ENCODE results near the gene SEL1L2. TPM values are rescaled to one million over a fixed set of nuclear protein-coding genes. Genes with fewer than 3 reads are reported as not detected.

The SEL1L2 gene
- total RNA-seq, 1 experiment from 2014 or later = not detected

DNA sequence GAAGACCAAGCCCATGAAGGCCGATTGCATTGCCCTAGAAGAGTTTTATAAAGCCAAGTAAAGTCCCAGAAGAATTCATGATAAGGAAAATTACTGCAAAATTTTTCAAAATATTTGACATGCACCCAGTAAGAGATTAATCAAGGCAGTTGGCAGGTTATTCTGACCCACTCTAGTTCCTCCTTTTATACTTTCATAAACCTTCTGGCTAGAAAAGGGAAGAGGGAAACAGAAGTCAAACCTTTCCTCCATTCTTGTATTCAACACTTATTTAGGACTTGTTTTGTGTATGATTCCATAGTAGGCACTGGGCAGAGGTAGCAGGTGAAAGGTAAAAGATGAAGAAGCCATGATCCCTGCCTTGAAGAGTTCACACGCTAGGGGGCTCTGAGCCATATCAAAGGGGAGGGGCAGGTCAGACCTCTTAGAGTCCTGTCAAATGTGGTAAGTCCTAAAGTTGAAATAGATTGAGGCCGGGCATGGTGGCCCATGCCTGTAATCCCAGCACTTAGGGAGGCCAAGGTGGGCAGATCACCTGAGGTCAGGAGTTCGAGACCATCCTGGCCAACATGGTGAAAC, 120.2 kb downstream of the SEL1L2 start:
- ChIA-PET POLR2A (no interaction called here), CTCF (no interaction called here)
- TF ChIP-seq, protein P1, sequence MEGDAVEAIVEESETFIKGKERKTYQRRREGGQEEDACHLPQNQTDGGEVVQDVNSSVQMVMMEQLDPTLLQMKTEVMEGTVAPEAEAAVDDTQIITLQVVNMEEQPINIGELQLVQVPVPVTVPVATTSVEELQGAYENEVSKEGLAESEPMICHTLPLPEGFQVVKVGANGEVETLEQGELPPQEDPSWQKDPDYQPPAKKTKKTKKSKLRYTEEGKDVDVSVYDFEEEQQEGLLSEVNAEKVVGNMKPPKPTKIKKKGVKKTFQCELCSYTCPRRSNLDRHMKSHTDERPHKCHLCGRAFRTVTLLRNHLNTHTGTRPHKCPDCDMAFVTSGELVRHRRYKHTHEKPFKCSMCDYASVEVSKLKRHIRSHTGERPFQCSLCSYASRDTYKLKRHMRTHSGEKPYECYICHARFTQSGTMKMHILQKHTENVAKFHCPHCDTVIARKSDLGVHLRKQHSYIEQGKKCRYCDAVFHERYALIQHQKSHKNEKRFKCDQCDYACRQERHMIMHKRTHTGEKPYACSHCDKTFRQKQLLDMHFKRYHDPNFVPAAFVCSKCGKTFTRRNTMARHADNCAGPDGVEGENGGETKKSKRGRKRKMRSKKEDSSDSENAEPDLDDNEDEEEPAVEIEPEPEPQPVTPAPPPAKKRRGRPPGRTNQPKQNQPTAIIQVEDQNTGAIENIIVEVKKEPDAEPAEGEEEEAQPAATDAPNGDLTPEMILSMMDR (IDR thresholded peaks at IDR 0.05; ENCODE audit: insufficient read depth in 1 of 2, low read depth in 1 of 2, low read length in 1 of 2, severe bottlenecking in 1 of 2, unreplicated experiment in 1 of 2) = no peak
- Mint-ChIP-seq H3K9me3 (ENCODE audit: unreplicated experiment) (no peaks in the 10 kb centered on the region), H3K4me3 (ENCODE audit: unreplicated experiment) (no peak overlapping the region), H3K4me1 (ENCODE audit: low read depth, unreplicated experiment) (peaks cover 6% of the 10 kb centered on the region), H3K36me3 (ENCODE audit: insufficient read depth, unreplicated experiment) (no peaks in the 10 kb centered on the region), H3K27me3 (ENCODE audit: insufficient read depth, unreplicated experiment) (peaks cover 12% of the 10 kb centered on the region), H3K27ac (ENCODE audit: unreplicated experiment) (no peak overlapping the region)
- DNase-seq = no peak
- no TSS peak for BruUV-seq (replicated peaks)
- Histone ChIP-seq H3K4me1 (no peaks in the 10 kb centered on the region), H3K9me3 (no peaks in the 10 kb centered on the region), H3K4me3 (ENCODE audit: low read depth, low read length) (no peak overlapping the region), H3K36me3 (ENCODE audit: control insufficient read depth, insufficient read depth, low read length) (no peaks in the 10 kb centered on the region), H3K27me3 (replicated peaks; ENCODE audit: control insufficient read depth, insufficient read depth, low read length) (no peaks in the 10 kb centered on the region)
- intact Hi-C loops (cut with micrococcal nuclease; ENCODE audit: unreplicated experiment) = loop anchor here (1.0 kb wide), 1 partner anchor 45 kb away; no protein-coding TSS in a partner anchor

DNA sequence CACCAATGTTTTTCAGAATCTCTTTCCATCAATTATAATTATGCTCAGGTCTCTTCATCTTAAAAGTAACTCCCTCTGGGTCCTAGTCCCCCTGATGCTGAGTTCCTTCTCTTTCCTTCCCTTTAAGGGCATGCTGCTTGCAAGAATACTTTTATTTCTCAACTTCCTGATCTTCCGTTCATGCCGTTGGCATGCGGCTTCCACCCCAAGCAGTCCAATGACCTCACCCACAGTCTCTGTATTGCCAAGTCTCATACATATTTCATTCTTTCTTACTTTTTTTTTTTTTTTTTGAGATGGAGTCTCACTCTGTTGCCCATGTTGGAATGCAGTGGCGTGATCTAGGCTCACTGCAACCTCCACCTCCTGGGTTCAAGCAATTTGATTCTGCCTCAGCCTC, 122.1 kb downstream of the SEL1L2 start:
- Mint-ChIP-seq H3K27me3 (ENCODE audit: insufficient read depth, unreplicated experiment) (peaks cover 9% of the 10 kb centered on the region), H3K27ac (ENCODE audit: unreplicated experiment) (no peak overlapping the region), H3K4me3 (ENCODE audit: unreplicated experiment) (no peak overlapping the region), H3K9me3 (ENCODE audit: unreplicated experiment) (no peaks in the 10 kb centered on the region), H3K36me3 (ENCODE audit: insufficient read depth, unreplicated experiment) (no peaks in the 10 kb centered on the region), H3K4me1 (ENCODE audit: low read depth, unreplicated experiment) (no peaks in the 10 kb centered on the region)
- POLR2A ChIA-PET = no interaction called here
- H3K9me3 ChIP-seq = no peaks in the 10 kb centered on the region
- no peaks in the 10 kb centered on the region for H3K27me3 ChIP-seq (replicated peaks; ENCODE audit: control insufficient read depth, insufficient read depth, low read length)
- intact Hi-C loops (cut with micrococcal nuclease; ENCODE audit: unreplicated experiment) = no loop called here
- CTCF ChIA-PET = no interaction called here
- BruUV-seq (replicated peaks) = no TSS peak
- no peaks in the 10 kb centered on the region for H3K4me1 ChIP-seq
- no peaks in the 10 kb centered on the region for H3K36me3 ChIP-seq (ENCODE audit: control insufficient read depth, insufficient read depth, low read length)
- TF ChIP-seq, protein P1 (IDR thresholded peaks at IDR 0.05; ENCODE audit: insufficient read depth in 1 of 2, low read depth in 1 of 2, low read length in 1 of 2, severe bottlenecking in 1 of 2, unreplicated experiment in 1 of 2) = no peak
- H3K4me3 ChIP-seq (ENCODE audit: low read depth, low read length) = no peak overlapping the region
- no peak for DNase-seq

DNA sequence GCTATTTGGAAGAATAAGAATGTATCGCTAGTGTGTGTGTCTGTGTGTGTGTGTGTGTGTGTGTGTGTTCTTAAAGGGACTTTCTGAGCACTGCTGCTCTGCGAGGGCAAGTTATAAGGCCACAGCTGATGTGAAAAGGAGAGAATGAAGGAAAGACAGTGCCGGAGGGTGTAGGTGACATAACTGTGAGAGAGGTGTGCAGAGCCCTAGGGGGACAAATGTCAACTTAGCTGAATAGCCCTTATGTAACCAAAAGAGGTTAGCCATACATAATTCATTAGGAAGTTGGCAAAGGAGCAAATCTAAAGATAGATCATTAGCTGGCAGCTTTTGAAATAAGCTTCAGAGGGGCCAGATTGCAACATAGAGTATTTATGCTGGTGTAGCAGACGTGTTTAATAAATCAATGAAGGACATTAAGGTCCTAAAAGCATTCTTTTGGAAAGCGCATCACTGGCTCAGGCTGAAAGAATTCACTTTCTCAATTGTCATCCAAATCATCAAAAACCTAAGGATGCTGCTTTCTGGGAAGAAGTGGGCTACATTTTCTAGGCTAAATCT, 124.5 kb downstream of the SEL1L2 start:
- POLR2A ChIA-PET = no interaction called here
- Histone ChIP-seq H3K9me3 (no peaks in the 10 kb centered on the region), H3K36me3 (ENCODE audit: control insufficient read depth, insufficient read depth, low read length) (no peaks in the 10 kb centered on the region), H3K27me3 (replicated peaks; ENCODE audit: control insufficient read depth, insufficient read depth, low read length) (no peaks in the 10 kb centered on the region; the same call in 1 of the 2 replicates), H3K4me3 (ENCODE audit: low read depth, low read length) (no peak overlapping the region), H3K4me1 (no peaks in the 10 kb centered on the region)
- peaks cover 7% of the 10 kb centered on the region for H3K27me3 Mint-ChIP-seq (ENCODE audit: insufficient read depth, unreplicated experiment)
- intact Hi-C loops (cut with micrococcal nuclease; ENCODE audit: unreplicated experiment) = no loop called here
- no peaks in the 10 kb centered on the region for H3K36me3 Mint-ChIP-seq (ENCODE audit: insufficient read depth, unreplicated experiment)
- no peak overlapping the region for H3K27ac Mint-ChIP-seq (ENCODE audit: unreplicated experiment)
- no peak for DNase-seq
- H3K4me1 Mint-ChIP-seq (ENCODE audit: low read depth, unreplicated experiment) = no peaks in the 10 kb centered on the region
- no peak overlapping the region for H3K4me3 Mint-ChIP-seq (ENCODE audit: unreplicated experiment)
- TF ChIP-seq, protein P1 (IDR thresholded peaks at IDR 0.05; ENCODE audit: insufficient read depth in 1 of 2, low read depth in 1 of 2, low read length in 1 of 2, severe bottlenecking in 1 of 2, unreplicated experiment in 1 of 2) = no peak
- CTCF ChIA-PET = no interaction called here
- no TSS peak for BruUV-seq (replicated peaks)
- H3K9me3 Mint-ChIP-seq (ENCODE audit: unreplicated experiment) = no peaks in the 10 kb centered on the region

All from Caco-2 (cell line).